ENCODE measurements around the gene ADARB2.

The ADARB2 gene

GRCh38 chr10:1376384-1376945 is 360.9 kb downstream of the ADARB2 start:
- DNase-seq: peak; percentile 17

- DNase-seq: peak; percentile 40
Observed at GRCh38 chr10:1375346-1376170, 361.8 kb downstream of the ADARB2 start.

GRCh38 chr10:1374511-1375345 is 362.6 kb downstream of the ADARB2 start:
- peak; percentile 38 for DNase-seq

- DNase-seq: peak; percentile 35
Observed at GRCh38 chr10:1373287-1373686, 364.0 kb downstream of the ADARB2 start.

GRCh38 chr10:1372212-1372611 is 365.1 kb downstream of the ADARB2 start:
- DNase-seq: no peak

GRCh38 chr10:1370298-1370697 is 367.0 kb downstream of the ADARB2 start:
- DNase-seq: no peak

GRCh38 chr10:1369665-1370064 is 367.7 kb downstream of the ADARB2 start:
- peak; percentile 21 for DNase-seq

- peak; percentile 26 for DNase-seq
Observed at GRCh38 chr10:1369197-1369596, 368.1 kb downstream of the ADARB2 start.

GRCh38 chr10:1368842-1369171 is 368.5 kb downstream of the ADARB2 start:
- no peak for DNase-seq

- DNase-seq: peak; percentile 30
Observed at GRCh38 chr10:1367938-1368841, 369.1 kb downstream of the ADARB2 start.

GRCh38 chr10:1366811-1367425 is 370.4 kb downstream of the ADARB2 start:
- peak; percentile 15 for DNase-seq

GRCh38 chr10:1366322-1366691 is 371.0 kb downstream of the ADARB2 start:
- peak; percentile 30 for DNase-seq

GRCh38 chr10:1365540-1366321 is 371.6 kb downstream of the ADARB2 start:
- peak; percentile 26 for DNase-seq

- DNase-seq: peak; percentile 45
Observed at GRCh38 chr10:1364151-1364910, 373.0 kb downstream of the ADARB2 start.

GRCh38 chr10:1363446-1364121 is 373.7 kb downstream of the ADARB2 start:
- peak; percentile 38 for DNase-seq

- DNase-seq: peak; percentile 33
Observed at GRCh38 chr10:1362589-1363445, 374.5 kb downstream of the ADARB2 start.

- peak; percentile 32 for DNase-seq
Observed at GRCh38 chr10:1361411-1362105, 375.8 kb downstream of the ADARB2 start.

- no peak for DNase-seq
Observed at GRCh38 chr10:1360558-1361164, 376.7 kb downstream of the ADARB2 start.

All from activated CD8-positive, alpha-beta memory T cell treated with anti-CD3 and anti-CD28 coated beads for 24 hours (primary cell).